ENCODE results near the gene FAAP100.

GRCh38 chr17:81491181-81491581, 61.0 kb downstream of the FAAP100 start:
- TF ChIP-seq CTCF (IDR thresholded peaks at IDR 0.05) (no peak), EP300 (IDR thresholded peaks at IDR 0.05) (no peak)

Data from upper lobe of left lung (tissue), 4 donors.